ENCODE data around the gene TNFAIP8.

Gene TNFAIP8

GRCh38 chr5:119353213-119353612, 2.6 kb upstream of the TNFAIP8 start:
- no peak for DNase-seq

GRCh38 chr5:119353686-119354366, 2.0 kb upstream of the TNFAIP8 start:
- no peak for DNase-seq

GRCh38 chr5:119354537-119355243, 1.1 kb upstream of the TNFAIP8 start:
- DNase-seq: no peak

GRCh38 chr5:119355244-119355638, 578 bp upstream of the TNFAIP8 start:
- DNase-seq: no peak

GRCh38 chr5:119356612-119357188, 881 bp downstream of the TNFAIP8 start:
- DNase-seq: no peak

- no peak for DNase-seq
Observed at GRCh38 chr5:119357270-119357669, 1.5 kb downstream of the TNFAIP8 start.

- no peak for DNase-seq
Observed at GRCh38 chr5:119357808-119358529, 2.1 kb downstream of the TNFAIP8 start.

- no peak for DNase-seq
Observed at GRCh38 chr5:119358530-119358900, 2.7 kb downstream of the TNFAIP8 start.

GRCh38 chr5:119358901-119359603, 3.2 kb downstream of the TNFAIP8 start:
- DNase-seq: no peak

- no peak for DNase-seq
Observed at GRCh38 chr5:119359737-119360413, 4.1 kb downstream of the TNFAIP8 start.

GRCh38 chr5:119360905-119361593, 5.2 kb downstream of the TNFAIP8 start:
- no peak for DNase-seq

- no peak for DNase-seq
Observed at GRCh38 chr5:119361594-119362125, 5.8 kb downstream of the TNFAIP8 start.

GRCh38 chr5:119362714-119363113, 6.9 kb downstream of the TNFAIP8 start:
- DNase-seq: no peak

- DNase-seq: no peak
Observed at GRCh38 chr5:119363271-119363670, 7.5 kb downstream of the TNFAIP8 start.

- no peak for DNase-seq
Observed at GRCh38 chr5:119363936-119364335, 8.1 kb downstream of the TNFAIP8 start.

- no peak for DNase-seq
Observed at GRCh38 chr5:119365847-119366539, 10.2 kb downstream of the TNFAIP8 start.

GRCh38 chr5:119366540-119366881, 10.7 kb downstream of the TNFAIP8 start:
- no peak for DNase-seq

GRCh38 chr5:119367502-119368237, 11.9 kb downstream of the TNFAIP8 start:
- no peak for DNase-seq

GRCh38 chr5:119368238-119368630, 12.4 kb downstream of the TNFAIP8 start:
- no peak for DNase-seq

- no peak for DNase-seq
Observed at GRCh38 chr5:119370486-119370885, 14.7 kb downstream of the TNFAIP8 start.

Measured in NCI-H2171 treated with DMSO at 0.1 percent for 48 hours (cell line).